Measurements from ENCODE around the gene SV2C.
A peak's percentile ranks its signal among the peaks of the same experiment; 100 is the strongest.
"Not testable (repeated sequence)": the region's sequence is repeated elsewhere in the genome, so short reads cannot be mapped to it uniquely, and the experiment has no call there.

SV2C gene

GRCh38 chr5:76302661-76303060 lies 219.5 kb downstream of the SV2C start:
- H3K9ac ChIP-seq (ENCODE audit: low read length in 5 of 5); H3K4me1 ChIP-seq (ENCODE audit: control insufficient read depth in 5 of 5, insufficient read depth in 5 of 5, low read length in 5 of 5); H3K27ac ChIP-seq (ENCODE audit: low read depth, low read length): not testable (repeated sequence)

GRCh38 chr5:76303921-76304320 lies 220.7 kb downstream of the SV2C start:
- Histone ChIP-seq H3K4me3 (ENCODE audit: low read depth in 1 of 5, low read length in 5 of 5) (no peak overlapping the region), H3K27me3 (ENCODE audit: control insufficient read depth in 5 of 5, insufficient read depth in 4 of 5, low read length in 5 of 5) (no peaks in the 10 kb centered on the region), H3K9me3 (ENCODE audit: control insufficient read depth in 5 of 5, low read length in 5 of 5) (no peaks in the 10 kb centered on the region), H3K36me3 (ENCODE audit: control insufficient read depth in 5 of 5, insufficient read depth in 5 of 5, low read length in 5 of 5) (no peaks in the 10 kb centered on the region), H3K9ac (ENCODE audit: low read length in 5 of 5) (no peak overlapping the region), H3K27ac (ENCODE audit: low read depth, low read length) (no peak overlapping the region), H3K4me1 (ENCODE audit: control insufficient read depth in 5 of 5, insufficient read depth in 5 of 5, low read length in 5 of 5) (peaks cover 0 to 8% (median 6%) of the 10 kb centered on the region in 5 donors)

More at GRCh38 chr5:76302661-76303060, 219.5 kb downstream of the SV2C start:
- not testable (repeated sequence) for H3K27me3 ChIP-seq (ENCODE audit: control insufficient read depth in 5 of 5, insufficient read depth in 4 of 5, low read length in 5 of 5); H3K9me3 ChIP-seq (ENCODE audit: control insufficient read depth in 5 of 5, low read length in 5 of 5); H3K36me3 ChIP-seq (ENCODE audit: control insufficient read depth in 5 of 5, insufficient read depth in 5 of 5, low read length in 5 of 5); H3K4me3 ChIP-seq (ENCODE audit: low read depth in 1 of 5, low read length in 5 of 5)

- Histone ChIP-seq H3K27ac (ENCODE audit: low read depth, low read length) (no peak overlapping the region), H3K9ac (ENCODE audit: low read length in 5 of 5) (no peak overlapping the region), H3K36me3 (ENCODE audit: control insufficient read depth in 5 of 5, insufficient read depth in 5 of 5, low read length in 5 of 5) (no peaks in the 10 kb centered on the region), H3K9me3 (ENCODE audit: control insufficient read depth in 5 of 5, low read length in 5 of 5) (no peaks in the 10 kb centered on the region), H3K4me1 (ENCODE audit: control insufficient read depth in 5 of 5, insufficient read depth in 5 of 5, low read length in 5 of 5) (peaks cover 0 to 8% (median 6%) of the 10 kb centered on the region in 5 donors), H3K27me3 (ENCODE audit: control insufficient read depth in 5 of 5, insufficient read depth in 4 of 5, low read length in 5 of 5) (no peaks in the 10 kb centered on the region), H3K4me3 (ENCODE audit: low read depth in 1 of 5, low read length in 5 of 5) (no peak overlapping the region)
Measured at GRCh38 chr5:76305269-76305668, 222.1 kb downstream of the SV2C start.

GRCh38 chr5:76305775-76306174 lies 222.6 kb downstream of the SV2C start:
- Histone ChIP-seq H3K36me3 (ENCODE audit: control insufficient read depth in 5 of 5, insufficient read depth in 5 of 5, low read length in 5 of 5) (no peaks in the 10 kb centered on the region), H3K9me3 (ENCODE audit: control insufficient read depth in 5 of 5, low read length in 5 of 5) (no peaks in the 10 kb centered on the region), H3K4me3 (ENCODE audit: low read depth in 1 of 5, low read length in 5 of 5) (no peak overlapping the region), H3K4me1 (ENCODE audit: control insufficient read depth in 5 of 5, insufficient read depth in 5 of 5, low read length in 5 of 5) (peaks cover 0 to 8% (median 6%) of the 10 kb centered on the region in 5 donors), H3K9ac (ENCODE audit: low read length in 5 of 5) (no peak overlapping the region), H3K27me3 (ENCODE audit: control insufficient read depth in 5 of 5, insufficient read depth in 4 of 5, low read length in 5 of 5) (no peaks in the 10 kb centered on the region), H3K27ac (ENCODE audit: low read depth, low read length) (no peak overlapping the region)

GRCh38 chr5:76310208-76310607 lies 227.0 kb downstream of the SV2C start:
- Histone ChIP-seq H3K4me1 (ENCODE audit: control insufficient read depth in 5 of 5, insufficient read depth in 5 of 5, low read length in 5 of 5) (peaks cover 0 to 5% (median 0%) of the 10 kb centered on the region in 5 donors), H3K9ac (ENCODE audit: low read length in 5 of 5) (no peak overlapping the region), H3K27me3 (ENCODE audit: control insufficient read depth in 5 of 5, insufficient read depth in 4 of 5, low read length in 5 of 5) (no peaks in the 10 kb centered on the region), H3K4me3 (ENCODE audit: low read depth in 1 of 5, low read length in 5 of 5) (no peak overlapping the region), H3K9me3 (ENCODE audit: control insufficient read depth in 5 of 5, low read length in 5 of 5) (no peaks in the 10 kb centered on the region), H3K36me3 (ENCODE audit: control insufficient read depth in 5 of 5, insufficient read depth in 5 of 5, low read length in 5 of 5) (no peaks in the 10 kb centered on the region), H3K27ac (ENCODE audit: low read depth, low read length) (no peak overlapping the region)

GRCh38 chr5:76312783-76313182 lies 229.6 kb downstream of the SV2C start:
- no peak overlapping the region for H3K27ac ChIP-seq (ENCODE audit: low read depth, low read length)
- no peaks in the 10 kb centered on the region for H3K27me3 ChIP-seq (ENCODE audit: control insufficient read depth in 5 of 5, insufficient read depth in 4 of 5, low read length in 5 of 5)
- H3K4me1 ChIP-seq (ENCODE audit: control insufficient read depth in 5 of 5, insufficient read depth in 5 of 5, low read length in 5 of 5), result no peaks in the 10 kb centered on the region
- no peak overlapping the region for H3K4me3 ChIP-seq (ENCODE audit: low read depth in 1 of 5, low read length in 5 of 5)
- no peaks in the 10 kb centered on the region for H3K9me3 ChIP-seq (ENCODE audit: control insufficient read depth in 5 of 5, low read length in 5 of 5)
- H3K9ac ChIP-seq (ENCODE audit: low read length in 5 of 5), result no peak overlapping the region
- no peaks in the 10 kb centered on the region for H3K36me3 ChIP-seq (ENCODE audit: control insufficient read depth in 5 of 5, insufficient read depth in 5 of 5, low read length in 5 of 5)

GRCh38 chr5:76314643-76315042 lies 231.5 kb downstream of the SV2C start:
- no peaks in the 10 kb centered on the region for H3K36me3 ChIP-seq (ENCODE audit: control insufficient read depth in 5 of 5, insufficient read depth in 5 of 5, low read length in 5 of 5)
- no peaks in the 10 kb centered on the region for H3K27me3 ChIP-seq (ENCODE audit: control insufficient read depth in 5 of 5, insufficient read depth in 4 of 5, low read length in 5 of 5)
- no peaks in the 10 kb centered on the region for H3K4me1 ChIP-seq (ENCODE audit: control insufficient read depth in 5 of 5, insufficient read depth in 5 of 5, low read length in 5 of 5)
- H3K9ac ChIP-seq (ENCODE audit: low read length in 5 of 5), result no peak overlapping the region
- H3K9me3 ChIP-seq (ENCODE audit: control insufficient read depth in 5 of 5, low read length in 5 of 5), result no peaks in the 10 kb centered on the region
- H3K27ac ChIP-seq (ENCODE audit: low read depth, low read length), result no peak overlapping the region
- H3K4me3 ChIP-seq (ENCODE audit: low read depth in 1 of 5, low read length in 5 of 5), result no peak overlapping the region

GRCh38 chr5:76319673-76320072 lies 236.5 kb downstream of the SV2C start:
- Histone ChIP-seq H3K4me1 (ENCODE audit: control insufficient read depth in 5 of 5, insufficient read depth in 5 of 5, low read length in 5 of 5) (peaks cover 0 to under 1% (median 0%) of the 10 kb centered on the region in 5 donors), H3K9ac (ENCODE audit: low read length in 5 of 5) (no peak overlapping the region), H3K27ac (ENCODE audit: low read depth, low read length) (no peak overlapping the region), H3K27me3 (ENCODE audit: control insufficient read depth in 5 of 5, insufficient read depth in 4 of 5, low read length in 5 of 5) (no peaks in the 10 kb centered on the region), H3K4me3 (ENCODE audit: low read depth in 1 of 5, low read length in 5 of 5) (no peak overlapping the region), H3K9me3 (ENCODE audit: control insufficient read depth in 5 of 5, low read length in 5 of 5) (peaks cover 0 to 2% (median 0%) of the 10 kb centered on the region in 5 donors), H3K36me3 (ENCODE audit: control insufficient read depth in 5 of 5, insufficient read depth in 5 of 5, low read length in 5 of 5) (no peaks in the 10 kb centered on the region)

- H3K9ac ChIP-seq (ENCODE audit: low read length in 5 of 5); H3K36me3 ChIP-seq (ENCODE audit: control insufficient read depth in 5 of 5, insufficient read depth in 5 of 5, low read length in 5 of 5); H3K4me3 ChIP-seq (ENCODE audit: low read depth in 1 of 5, low read length in 5 of 5); H3K27me3 ChIP-seq (ENCODE audit: control insufficient read depth in 5 of 5, insufficient read depth in 4 of 5, low read length in 5 of 5); H3K9me3 ChIP-seq (ENCODE audit: control insufficient read depth in 5 of 5, low read length in 5 of 5); H3K27ac ChIP-seq (ENCODE audit: low read depth, low read length): not testable (repeated sequence)
- peaks cover 0 to 24% (median 11%) of the 10 kb centered on the region in 5 donors for H3K4me1 ChIP-seq (ENCODE audit: control insufficient read depth in 5 of 5, insufficient read depth in 5 of 5, low read length in 5 of 5)
Measured at GRCh38 chr5:76323494-76323893, 240.3 kb downstream of the SV2C start.

GRCh38 chr5:76325326-76325725 lies 242.1 kb downstream of the SV2C start:
- no peaks in the 10 kb centered on the region for H3K36me3 ChIP-seq (ENCODE audit: control insufficient read depth in 5 of 5, insufficient read depth in 5 of 5, low read length in 5 of 5)
- peaks cover 0 to 2% (median 0%) of the 10 kb centered on the region in 5 donors for H3K9me3 ChIP-seq (ENCODE audit: control insufficient read depth in 5 of 5, low read length in 5 of 5)
- no peak overlapping the region for H3K9ac ChIP-seq (ENCODE audit: low read length in 5 of 5)
- H3K27me3 ChIP-seq (ENCODE audit: control insufficient read depth in 5 of 5, insufficient read depth in 4 of 5, low read length in 5 of 5), result peaks cover 0 to 3% (median 0%) of the 10 kb centered on the region in 5 donors
- H3K4me3 ChIP-seq (ENCODE audit: low read depth in 1 of 5, low read length in 5 of 5), result peak overlapping the region in 1 of 5 donors; percentile 0
- peaks cover 0 to 24% (median 11%) of the 10 kb centered on the region in 5 donors for H3K4me1 ChIP-seq (ENCODE audit: control insufficient read depth in 5 of 5, insufficient read depth in 5 of 5, low read length in 5 of 5)
- H3K27ac ChIP-seq (ENCODE audit: low read depth, low read length), result no peak overlapping the region
